Subcutaneous abdominal adipose tissue (tissue), 5 donors: ENCODE results near the gene IFI27L2.

Source experiments
- H3K27ac ChIP-seq: one replicate; pipeline ENCODE4 v1.7.0; 2013; ENCODE audit warnings: low read depth, mild to moderate bottlenecking, inconsistent platforms, low read length, moderate library complexity
- H3K27me3 ChIP-seq, 5 donors: one replicate each; pipeline ENCODE4 v1.7.0; 2013; ENCODE audit warnings: low read length in 5 of 5, inconsistent platforms in 1 of 5; ENCODE audit not compliant: control insufficient read depth in 5 of 5, insufficient read depth in 4 of 5
- H3K36me3 ChIP-seq, 5 donors: one replicate each; pipeline ENCODE4 v1.7.0; 2013; ENCODE audit warnings: low read length in 5 of 5; ENCODE audit not compliant: control insufficient read depth in 5 of 5, insufficient read depth in 5 of 5
- H3K4me1 ChIP-seq, 5 donors: one replicate each; pipeline ENCODE4 v1.7.0; 2013; ENCODE audit warnings: low read length in 5 of 5, mild to moderate bottlenecking in 3 of 5, moderate library complexity in 1 of 5; ENCODE audit not compliant: control insufficient read depth in 5 of 5, insufficient read depth in 5 of 5
- H3K4me3 ChIP-seq, 5 donors: one replicate each; pipeline ENCODE4 v1.7.0; 2013; ENCODE audit warnings: low read length in 5 of 5, low read depth in 1 of 5
- H3K9ac ChIP-seq, 5 donors: one replicate each; pipeline ENCODE4 v1.7.0; 2013; ENCODE audit warnings: low read length in 5 of 5, mild to moderate bottlenecking in 4 of 5, moderate library complexity in 3 of 5
- H3K9me3 ChIP-seq, 5 donors: one replicate each; pipeline ENCODE4 v1.7.0; 2013; ENCODE audit warnings: low read length in 5 of 5; ENCODE audit not compliant: control insufficient read depth in 5 of 5
- donor health status: healthy.
- donor health status: healthy.
- donor health status: healthy.
- donor health status: healthy.
- donor health status: healthy.

Gene IFI27L2

DNA sequence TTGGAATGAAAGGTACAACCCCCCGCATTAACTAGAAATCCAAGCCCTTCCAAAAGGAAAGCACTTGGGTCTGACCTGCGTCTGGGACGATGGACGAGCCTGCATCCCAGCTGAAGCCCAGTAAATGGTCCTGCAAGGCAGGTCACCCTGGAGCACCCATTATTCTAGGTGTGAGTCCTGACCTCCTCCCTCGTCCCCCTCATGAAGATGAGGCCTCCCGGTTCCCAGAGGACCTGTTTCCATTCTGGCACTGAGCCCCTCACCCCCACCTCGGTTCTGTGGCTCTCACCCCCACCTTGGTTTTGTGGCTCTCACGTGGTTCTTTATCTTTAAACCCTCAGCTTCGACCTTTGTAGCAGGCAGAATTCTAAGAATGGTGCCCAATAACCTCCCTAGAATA, 11.5 kb downstream of the IFI27L2 start:
- Histone ChIP-seq H3K4me3 (no peak overlapping the region), H3K27me3 (no peaks in the 10 kb centered on the region), H3K9ac (no peak overlapping the region), H3K4me1 (peaks cover 8 to 27% (median 26%) of the 10 kb centered on the region in 5 donors), H3K27ac (no peak overlapping the region), H3K9me3 (peaks cover 3 to 23% (median 20%) of the 10 kb centered on the region in 5 donors), H3K36me3 (peaks cover 0 to 9% (median 6%) of the 10 kb centered on the region in 5 donors)

DNA sequence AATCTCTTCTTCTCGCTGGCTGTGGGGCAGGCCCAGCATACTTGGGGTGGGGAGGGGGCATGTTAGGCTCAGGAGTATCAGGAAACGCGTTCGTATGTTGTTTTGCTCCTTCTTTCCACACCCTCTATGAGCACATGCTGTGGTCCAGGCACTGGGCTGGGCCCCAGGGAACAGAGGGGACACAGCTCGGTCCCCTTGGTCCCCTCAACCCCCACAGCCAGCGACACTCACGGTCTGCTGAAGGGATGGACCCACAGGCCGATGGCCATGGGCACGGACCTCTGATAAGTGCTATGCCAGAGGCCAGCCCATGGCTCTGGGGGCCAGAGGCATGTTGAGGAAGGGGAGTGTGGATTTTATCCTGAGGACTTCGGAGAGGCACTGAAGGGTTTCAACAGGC, 12.7 kb downstream of the IFI27L2 start:
- Histone ChIP-seq H3K9me3 (peaks cover 3 to 23% (median 20%) of the 10 kb centered on the region in 5 donors), H3K36me3 (peaks cover 0 to 9% (median 6%) of the 10 kb centered on the region in 5 donors), H3K4me1 (peaks cover 8 to 39% (median 31%) of the 10 kb centered on the region in 5 donors), H3K27ac (no peak overlapping the region), H3K4me3 (no peak overlapping the region), H3K27me3 (no peaks in the 10 kb centered on the region), H3K9ac (no peak overlapping the region)

DNA sequence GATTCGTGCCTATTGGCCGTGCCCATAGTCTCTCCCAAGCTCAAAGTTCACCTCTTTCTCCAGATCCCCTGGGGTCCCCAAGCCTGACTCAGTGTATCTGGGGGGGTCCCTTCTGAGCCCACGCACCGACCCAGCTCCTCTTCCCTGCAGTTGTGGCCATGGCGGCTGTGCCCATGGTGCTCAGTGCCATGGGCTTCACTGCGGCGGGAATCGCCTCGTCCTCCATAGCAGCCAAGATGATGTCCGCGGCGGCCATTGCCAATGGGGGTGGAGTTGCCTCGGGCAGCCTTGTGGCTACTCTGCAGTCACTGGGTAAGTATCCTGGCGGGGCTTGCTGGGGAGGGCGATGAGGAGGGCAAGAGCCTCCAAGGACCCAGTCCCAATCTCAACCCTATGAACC, 13.8 kb downstream of the IFI27L2 start:
- Histone ChIP-seq H3K9ac (no peak overlapping the region), H3K9me3 (peaks cover under 1 to 18% (median 16%) of the 10 kb centered on the region in 5 donors), H3K27me3 (no peaks in the 10 kb centered on the region), H3K27ac (no peak overlapping the region), H3K4me1 (peaks cover 8 to 48% (median 31%) of the 10 kb centered on the region in 5 donors), H3K36me3 (peaks cover 0 to 9% (median 6%) of the 10 kb centered on the region in 5 donors), H3K4me3 (no peak overlapping the region)

DNA sequence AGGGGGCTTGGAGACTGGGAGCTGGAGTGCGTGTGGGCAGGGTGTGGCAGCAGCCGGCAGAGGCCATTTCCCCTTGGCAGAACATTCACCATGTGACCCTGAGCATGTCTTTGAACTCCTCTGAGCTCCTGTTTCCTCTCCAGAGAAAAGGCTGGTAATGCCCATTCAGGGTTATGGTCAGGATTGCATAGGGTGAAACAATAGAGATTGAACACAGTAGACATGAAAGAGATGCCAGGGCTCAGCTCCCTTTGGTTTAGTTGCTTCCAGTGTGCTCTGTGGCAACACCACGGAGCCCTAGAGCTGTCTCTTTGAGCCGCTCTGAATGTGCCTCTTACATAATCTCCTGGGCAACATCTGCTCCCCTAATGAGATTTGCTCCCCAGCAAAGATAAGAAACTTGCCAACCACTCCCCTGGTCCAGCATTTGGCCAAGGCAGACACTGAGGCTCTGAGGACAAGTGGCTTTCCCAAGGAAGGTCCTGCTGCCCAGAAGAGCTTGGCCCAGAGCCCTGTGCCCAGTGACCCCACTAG, 14.3 kb downstream of the IFI27L2 start:
- H3K9ac ChIP-seq: peak overlapping the region in 1 of 5 donors; percentile 7
- H3K36me3 ChIP-seq: peaks cover 0 to 9% (median 6%) of the 10 kb centered on the region in 5 donors
- peaks cover 0 to 13% (median 11%) of the 10 kb centered on the region in 5 donors for H3K9me3 ChIP-seq
- no peaks in the 10 kb centered on the region for H3K27me3 ChIP-seq
- peak overlapping the region; percentile 74 for H3K27ac ChIP-seq
- H3K4me3 ChIP-seq: peak overlapping the region in 3 of 5 donors; percentile 22 to 43 (median 24)
- peaks cover 8 to 50% (median 33%) of the 10 kb centered on the region in 5 donors for H3K4me1 ChIP-seq

DNA sequence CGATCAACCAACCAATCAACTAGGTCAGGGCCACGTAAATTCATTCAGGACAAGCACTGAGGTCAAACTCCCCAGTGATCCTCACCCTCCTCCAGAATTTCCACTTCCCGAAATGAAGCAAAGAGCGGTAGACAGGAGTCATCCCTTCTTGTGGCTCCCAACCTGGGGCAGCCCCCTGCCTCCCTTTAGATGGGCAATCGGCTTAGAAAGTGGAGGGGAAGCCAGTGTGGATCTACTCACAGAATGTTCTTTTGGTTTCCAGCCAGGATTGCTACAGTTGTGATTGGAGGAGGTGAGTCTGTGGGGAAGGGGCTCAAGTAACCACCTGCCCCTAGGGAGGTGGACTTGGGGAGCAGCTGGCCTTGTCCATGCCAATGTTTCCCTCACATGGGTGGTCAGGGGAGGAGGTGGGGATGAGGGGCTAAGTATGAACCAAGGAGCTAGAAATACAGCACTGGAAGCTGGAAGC, 14.8 kb downstream of the IFI27L2 start:
- Histone ChIP-seq H3K36me3 (peaks cover 0 to 9% (median 6%) of the 10 kb centered on the region in 5 donors), H3K4me1 (peaks cover 12 to 55% (median 38%) of the 10 kb centered on the region in 5 donors), H3K9me3 (peaks cover 0 to 8% (median 6%) of the 10 kb centered on the region in 5 donors), H3K27ac (peak overlapping the region; percentile 74), H3K9ac (peak overlapping the region in 2 of 5 donors; percentile 7 to 8), H3K4me3 (peak overlapping the region in 3 of 5 donors; percentile 22 to 43 (median 24)), H3K27me3 (no peaks in the 10 kb centered on the region)

DNA sequence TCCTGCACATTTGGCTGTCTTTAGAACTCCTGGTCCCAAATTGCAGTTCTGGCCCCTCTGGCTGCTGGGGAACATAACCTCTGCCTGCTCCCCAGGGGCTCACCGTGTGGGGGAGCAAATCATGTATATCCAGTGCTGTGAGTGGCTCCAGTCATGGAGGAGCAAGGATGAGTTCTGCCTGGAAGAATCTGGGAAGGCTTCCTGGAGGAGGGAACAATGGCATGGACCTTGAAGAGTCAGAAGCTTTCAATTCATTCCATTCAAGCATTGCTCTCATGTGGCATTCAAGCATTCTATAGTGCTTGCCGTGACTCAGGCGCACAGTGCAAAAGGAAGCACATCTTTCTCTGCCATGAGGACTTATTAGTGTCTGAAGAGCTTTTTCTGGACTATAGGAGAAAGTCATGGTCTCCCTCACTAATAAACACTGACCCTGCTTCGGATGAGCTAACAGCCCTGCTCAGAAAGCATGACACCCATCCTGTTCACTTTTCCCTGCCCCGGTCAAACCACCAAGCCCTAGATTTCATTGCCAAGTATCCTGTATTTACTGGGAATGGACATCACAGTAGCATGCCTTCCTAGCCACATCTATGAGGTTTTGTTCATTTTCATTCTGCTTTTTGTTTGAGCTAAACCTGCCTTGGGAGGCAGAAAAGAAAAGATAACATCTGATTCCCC, 15.4 kb downstream of the IFI27L2 start:
- peaks cover 13 to 60% (median 42%) of the 10 kb centered on the region in 5 donors for H3K4me1 ChIP-seq
- H3K4me3 ChIP-seq: peak overlapping the region in 2 of 5 donors; percentile 8 to 85
- no peak overlapping the region for H3K9ac ChIP-seq
- H3K27me3 ChIP-seq: no peaks in the 10 kb centered on the region
- H3K36me3 ChIP-seq: peaks cover 0 to 9% (median 6%) of the 10 kb centered on the region in 5 donors
- H3K27ac ChIP-seq: peak overlapping the region; percentile 74
- peaks cover 0 to 2% (median under 1%) of the 10 kb centered on the region in 5 donors for H3K9me3 ChIP-seq

DNA sequence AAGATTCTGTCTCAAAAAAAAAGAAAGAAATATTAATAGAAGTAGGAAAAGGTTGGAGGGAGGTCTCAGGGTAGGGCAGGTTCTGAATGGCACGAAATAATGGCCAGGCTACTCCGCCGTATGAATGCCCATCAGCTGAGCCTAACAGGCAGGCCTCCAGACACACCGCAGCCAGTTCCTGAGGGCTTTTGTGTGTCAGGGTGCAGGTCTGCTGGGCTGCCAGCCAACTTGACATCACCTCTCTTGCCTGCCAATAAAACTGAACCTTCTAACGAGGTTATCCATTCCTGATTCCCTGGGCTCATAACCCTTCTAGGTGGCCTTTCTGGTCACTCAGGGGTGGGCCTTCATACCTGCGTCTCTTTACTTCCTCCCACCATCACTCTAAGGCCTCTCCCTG, 15.9 kb downstream of the IFI27L2 start:
- Histone ChIP-seq H3K9me3 (no peaks in the 10 kb centered on the region), H3K36me3 (peaks cover 0 to 9% (median 6%) of the 10 kb centered on the region in 5 donors), H3K9ac (no peak overlapping the region), H3K4me3 (peak overlapping the region in 2 of 5 donors; percentile 73 to 85), H3K27me3 (no peaks in the 10 kb centered on the region), H3K27ac (peak overlapping the region; percentile 74), H3K4me1 (peaks cover 13 to 60% (median 42%) of the 10 kb centered on the region in 5 donors)

DNA sequence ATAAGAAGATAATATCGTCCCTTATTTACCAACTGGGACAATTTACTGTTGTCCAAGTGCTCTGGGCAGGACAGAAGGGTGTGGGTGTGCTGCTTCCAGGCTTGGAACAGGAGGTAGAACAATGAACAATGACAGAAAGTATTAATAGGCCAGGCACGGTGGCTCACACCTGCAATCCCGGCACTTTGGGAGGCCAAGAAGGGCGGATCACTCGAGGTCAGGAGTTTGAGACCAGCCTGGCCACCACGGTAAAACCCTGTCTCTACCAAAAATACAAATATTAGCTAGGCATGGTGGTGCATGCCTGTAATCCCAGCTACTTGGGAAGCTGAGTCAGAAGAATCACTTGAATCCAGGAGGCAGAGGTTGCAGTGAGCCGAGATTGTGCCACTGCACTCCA, 16.3 kb downstream of the IFI27L2 start:
- H3K27me3 ChIP-seq: no peaks in the 10 kb centered on the region
- peaks cover 13 to 60% (median 42%) of the 10 kb centered on the region in 5 donors for H3K4me1 ChIP-seq
- H3K9ac ChIP-seq: no peak overlapping the region
- peak overlapping the region; percentile 74 for H3K27ac ChIP-seq
- H3K9me3 ChIP-seq: no peaks in the 10 kb centered on the region
- H3K36me3 ChIP-seq: peaks cover 0 to 9% (median 6%) of the 10 kb centered on the region in 5 donors
- peak overlapping the region in 2 of 5 donors; percentile 73 to 85 for H3K4me3 ChIP-seq

DNA sequence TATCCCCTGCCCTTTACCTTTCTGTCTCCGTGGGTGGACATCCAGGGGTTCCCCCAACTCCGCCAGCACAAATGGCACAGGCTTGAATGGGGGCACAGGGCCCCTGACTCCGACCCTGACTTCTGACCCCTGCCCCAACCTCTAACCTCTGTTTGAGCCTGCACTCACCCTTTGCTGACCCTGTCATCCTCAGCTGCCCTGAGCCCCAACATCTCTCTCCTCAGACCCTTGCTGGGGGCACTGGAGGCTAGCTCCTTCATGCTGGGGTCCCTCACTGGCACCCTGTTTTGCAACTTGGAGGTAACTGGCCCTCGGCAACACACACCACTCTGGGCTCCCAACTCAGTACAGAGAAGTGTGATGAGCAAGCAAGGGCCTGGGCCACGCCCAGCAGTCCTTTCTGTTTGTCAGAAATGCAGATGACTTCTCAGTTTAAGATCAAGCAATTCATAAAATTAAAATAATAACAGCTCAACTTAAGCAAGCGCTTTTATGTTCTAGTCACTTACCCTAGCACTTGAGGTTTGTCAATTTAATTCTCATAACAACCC, 16.8 kb downstream of the IFI27L2 start:
- Histone ChIP-seq H3K9me3 (no peaks in the 10 kb centered on the region), H3K27me3 (no peaks in the 10 kb centered on the region), H3K9ac (peak overlapping the region in 2 of 5 donors; percentile 70 to 96), H3K4me3 (peak overlapping the region in 4 of 5 donors; percentile 52 to 85 (median 72)), H3K4me1 (peaks cover 13 to 60% (median 42%) of the 10 kb centered on the region in 5 donors), H3K36me3 (peaks cover 0 to 9% (median 6%) of the 10 kb centered on the region in 5 donors), H3K27ac (peak overlapping the region; percentile 83)
